SH-SY5Y (cell line): ENCODE measurements around the gene PAK4.

Source experiments
- GATA2 ChIP-seq: IDR thresholded peaks from 2 replicates; pipeline ENCODE4 v1.6.1; 2011; ENCODE audit warnings: mild to moderate bottlenecking, low read depth, low read length
- GATA3 ChIP-seq: IDR thresholded peaks from 2 replicates; pipeline ENCODE4 v1.6.1; 2011; ENCODE audit warnings: low read depth, mild to moderate bottlenecking, low read length, moderate library complexity

DNA sequence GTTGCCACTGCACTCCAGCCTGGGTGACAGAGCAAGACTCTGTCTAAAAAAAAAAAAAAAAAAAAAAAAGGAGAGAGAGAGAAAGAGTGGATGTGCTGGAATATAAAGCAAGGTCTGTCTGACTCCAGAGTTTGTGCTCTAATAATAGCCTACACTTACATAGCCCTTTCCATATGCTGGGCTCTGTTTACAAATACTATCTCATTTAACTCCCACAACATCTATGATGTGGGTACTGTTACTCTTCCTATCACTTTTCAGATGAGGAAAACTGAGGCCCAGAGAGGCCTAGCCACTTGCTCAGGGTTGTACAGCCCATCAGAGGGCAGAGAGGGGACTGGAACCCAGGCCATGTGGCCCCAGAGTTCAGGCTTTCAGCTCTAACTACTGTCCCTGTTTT, 15.9 kb upstream of the PAK4 start:
- TF ChIP-seq GATA2 (no peak), GATA3 (no peak)
